Fibroblast of lung (primary cell): ENCODE measurements around the gene MINDY4B. TPM values are rescaled to one million over a fixed set of nuclear protein-coding genes. Genes with fewer than 3 reads are reported as not detected.

Source experiments
- DNase-seq, 2 donors: peaks; one replicate each; pipeline versions ENCODE4 v3.0.0 to v3.0.0-alpha.2; 2010; ENCODE audit warnings: low read depth in 2 of 2
- H2AFZ ChIP-seq: 2 replicates; pipeline ENCODE4 v1.5.1; 2012; ENCODE audit warnings: low read length, control low read depth, inconsistent platforms
- H3K27ac ChIP-seq: 2 replicates; pipeline ENCODE4 v1.5.1; 2011; ENCODE audit warnings: low read length, control low read depth; ENCODE audit not compliant: insufficient read depth
- H3K27me3 ChIP-seq: 2 replicates; pipeline ENCODE4 v1.5.1; 2011; ENCODE audit warnings: mild to moderate bottlenecking, low read length; ENCODE audit not compliant: control insufficient read depth, insufficient read depth
- H3K36me3 ChIP-seq: 2 replicates; pipeline ENCODE4 v1.5.1; 2011; ENCODE audit warnings: low read length; ENCODE audit not compliant: control insufficient read depth, insufficient read depth
- H3K4me1 ChIP-seq: 2 replicates; pipeline ENCODE4 v1.5.1; 2011; ENCODE audit warnings: low read length; ENCODE audit not compliant: control insufficient read depth, insufficient read depth; ENCODE audit errors: extremely low read depth
- H3K4me2 ChIP-seq: 2 replicates; pipeline ENCODE4 v1.5.1; 2011; ENCODE audit warnings: low read length, control low read depth; ENCODE audit not compliant: insufficient read depth; ENCODE audit errors: extremely low read depth
- H3K4me3 ChIP-seq, 4 experiments: fragments of 200-600 bp in 1 of 4; sonication (generic) in 1 of 4; replicated peaks in 1 of 4; 2 replicates each; pipeline ENCODE4 v1.5.1; 2011 to 2016; ENCODE audit warnings: low read length in 4 of 4, low read depth in 3 of 4, mild to moderate bottlenecking in 3 of 4, control low read depth in 2 of 4, inconsistent platforms in 1 of 4, mixed read lengths in 1 of 4; ENCODE audit not compliant: insufficient read depth in 1 of 4; ENCODE audit errors: control extremely low read depth in 1 of 4
- H3K79me2 ChIP-seq: 2 replicates; pipeline ENCODE4 v1.5.1; 2012; ENCODE audit warnings: mild to moderate bottlenecking, low read length, inconsistent platforms; ENCODE audit not compliant: control insufficient read depth, insufficient read depth
- H3K9ac ChIP-seq: 2 replicates; pipeline ENCODE4 v1.5.1; 2011; ENCODE audit warnings: mild to moderate bottlenecking, low read length, control low read depth; ENCODE audit not compliant: insufficient read depth
- H3K9me3 ChIP-seq: 2 replicates; pipeline ENCODE4 v1.5.1; 2012; ENCODE audit warnings: low read depth, low read length; ENCODE audit not compliant: control insufficient read depth, insufficient read depth
- H4K20me1 ChIP-seq: 2 replicates; pipeline ENCODE4 v1.5.1; 2011; ENCODE audit warnings: low read length; ENCODE audit not compliant: control insufficient read depth, insufficient read depth; ENCODE audit errors: extremely low read depth
- EZH2 ChIP-seq: IDR thresholded peaks from 2 replicates; pipeline ENCODE4 v1.5.1; 2012; ENCODE audit warnings: low read length, control low read depth, mild to moderate bottlenecking; ENCODE audit errors: missing control alignments
- polyA plus RNA-seq, 2 donors: library from polyadenylated mRNA; depleted of rRNA in 1 of 2; stranded (reverse) in 1 of 2; unstranded in 1 of 2; fragments of >200 nt; gene quantifications; 2 replicates each; pipeline ENCODE4 v1.2.1, GENCODE V29; 2011 to 2012; ENCODE audit warnings: missing spikeins in 1 of 2
- total RNA-seq: library from RNA; depleted of rRNA; stranded (reverse); fragments of >200 nt; gene quantifications from 2 replicates; pipeline ENCODE4 v1.2.1, GENCODE V29; 2014
- TF ChIP-seq, protein P1 (sequence below), 2 donors: IDR thresholded peaks in 1 of 2; conservative IDR thresholded peaks in 1 of 2; 1 replicate in 1 of 2; 2 replicates in 1 of 2; pipeline ENCODE4 v1.5.1; 2011 to 2012; ENCODE audit warnings: low read length in 2 of 2, control low read depth in 1 of 2, inconsistent platforms in 1 of 2, low read depth in 1 of 2, mild to moderate bottlenecking in 1 of 2

MINDY4B gene
- total and polyA plus RNA-seq, 2 donors (not counting 1 experiment from before 2014, with no cell fraction given), result not detected

- Histone ChIP-seq H3K4me1 (no peaks in the 10 kb centered on the region), H3K9ac (no peak overlapping the region), H3K36me3 (no peaks in the 10 kb centered on the region), H4K20me1 (no peaks in the 10 kb centered on the region), H3K27ac (no peak overlapping the region), H3K27me3 (no peaks in the 10 kb centered on the region), H3K4me3 (no peak overlapping the region), H2AFZ (no peak overlapping the region), H3K4me2 (no peak overlapping the region), H3K79me2 (no peaks in the 10 kb centered on the region), H3K9me3 (no peaks in the 10 kb centered on the region)
- no peak for DNase-seq
- no peak for TF ChIP-seq EZH2
- TF ChIP-seq, protein P1, sequence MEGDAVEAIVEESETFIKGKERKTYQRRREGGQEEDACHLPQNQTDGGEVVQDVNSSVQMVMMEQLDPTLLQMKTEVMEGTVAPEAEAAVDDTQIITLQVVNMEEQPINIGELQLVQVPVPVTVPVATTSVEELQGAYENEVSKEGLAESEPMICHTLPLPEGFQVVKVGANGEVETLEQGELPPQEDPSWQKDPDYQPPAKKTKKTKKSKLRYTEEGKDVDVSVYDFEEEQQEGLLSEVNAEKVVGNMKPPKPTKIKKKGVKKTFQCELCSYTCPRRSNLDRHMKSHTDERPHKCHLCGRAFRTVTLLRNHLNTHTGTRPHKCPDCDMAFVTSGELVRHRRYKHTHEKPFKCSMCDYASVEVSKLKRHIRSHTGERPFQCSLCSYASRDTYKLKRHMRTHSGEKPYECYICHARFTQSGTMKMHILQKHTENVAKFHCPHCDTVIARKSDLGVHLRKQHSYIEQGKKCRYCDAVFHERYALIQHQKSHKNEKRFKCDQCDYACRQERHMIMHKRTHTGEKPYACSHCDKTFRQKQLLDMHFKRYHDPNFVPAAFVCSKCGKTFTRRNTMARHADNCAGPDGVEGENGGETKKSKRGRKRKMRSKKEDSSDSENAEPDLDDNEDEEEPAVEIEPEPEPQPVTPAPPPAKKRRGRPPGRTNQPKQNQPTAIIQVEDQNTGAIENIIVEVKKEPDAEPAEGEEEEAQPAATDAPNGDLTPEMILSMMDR (conservative IDR thresholded peaks at IDR 0.05 in 1 of 2, IDR thresholded peaks at IDR 0.05 in 1 of 2; ENCODE audit: low read depth in 1 of 2, low read length in 2 of 2), result no peak
Observed at GRCh38 chr3:150931745-150932144, 26.5 kb upstream of the MINDY4B start.

DNA sequence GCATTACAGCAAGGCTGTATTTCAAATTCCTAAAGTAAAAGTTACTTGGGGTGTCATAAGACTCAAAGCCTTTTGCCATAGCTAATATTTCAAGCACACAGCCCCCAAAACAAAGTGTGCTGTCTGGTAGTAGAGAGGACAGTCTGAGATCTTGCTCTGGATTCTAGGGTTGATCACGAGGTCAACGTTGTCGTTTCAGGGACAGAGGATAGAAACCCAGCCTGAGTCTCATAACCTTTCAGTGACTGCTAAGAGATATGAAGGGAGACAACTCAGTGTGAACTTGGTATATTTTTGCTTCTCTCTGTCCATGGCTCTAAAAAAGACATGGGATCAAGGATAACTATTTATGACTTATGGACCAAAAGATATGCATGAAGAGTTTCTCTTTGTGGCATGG is 25.6 kb upstream of the MINDY4B start:
- Histone ChIP-seq H3K27me3 (no peaks in the 10 kb centered on the region), H4K20me1 (no peaks in the 10 kb centered on the region), H3K79me2 (no peaks in the 10 kb centered on the region), H2AFZ (no peak overlapping the region), H3K36me3 (no peaks in the 10 kb centered on the region), H3K4me2 (no peak overlapping the region), H3K9me3 (no peaks in the 10 kb centered on the region), H3K27ac (no peak overlapping the region), H3K4me1 (no peaks in the 10 kb centered on the region), H3K9ac (no peak overlapping the region), H3K4me3 (no peak overlapping the region)
- DNase-seq, result no peak
- TF ChIP-seq, protein P1 (conservative IDR thresholded peaks at IDR 0.05 in 1 of 2, IDR thresholded peaks at IDR 0.05 in 1 of 2; ENCODE audit: low read depth in 1 of 2, low read length in 2 of 2), result no peak
- TF ChIP-seq EZH2, result no peak

GRCh38 chr3:150928234-150928633 is 23.0 kb upstream of the MINDY4B start:
- Histone ChIP-seq H3K4me1 (no peaks in the 10 kb centered on the region), H2AFZ (no peak overlapping the region), H3K4me2 (no peak overlapping the region), H3K27me3 (peaks cover 4% of the 10 kb centered on the region), H3K79me2 (no peaks in the 10 kb centered on the region), H3K36me3 (no peaks in the 10 kb centered on the region), H3K9ac (no peak overlapping the region), H3K9me3 (no peaks in the 10 kb centered on the region), H4K20me1 (no peaks in the 10 kb centered on the region), H3K27ac (no peak overlapping the region), H3K4me3 (no peak overlapping the region)
- DNase-seq, result no peak
- TF ChIP-seq, protein P1 (conservative IDR thresholded peaks at IDR 0.05 in 1 of 2, IDR thresholded peaks at IDR 0.05 in 1 of 2; ENCODE audit: low read depth in 1 of 2, low read length in 2 of 2), result no peak
- no peak for TF ChIP-seq EZH2
